OCI-M2 (cell line): ENCODE results near the gene FOXD1.
"Not testable (repeated sequence)": the region's sequence is repeated elsewhere in the genome, so short reads cannot be mapped to it uniquely, and the experiment has no call there.

Experiments
- DNase-seq: peaks from one replicate; lab custom pipeline; 2025; ENCODE audit not compliant: unreplicated experiment; lab: John Stamatoyannopoulos, UW

Gene FOXD1

GRCh38 chr5:73448463-73449136, at the start of gene FOXD1:
Gene FOXD1, minus strand, starts transcription at chr5:73448777. Its CDS starts 415 bp downstream, at chr5:73448362.
- DNase-seq: no peak

- DNase-seq: no peak
Observed at GRCh38 chr5:73497497-73498056, 49.0 kb upstream of the FOXD1 start.

GRCh38 chr5:73496984-73497457, 48.4 kb upstream of the FOXD1 start:
- DNase-seq: peak; percentile 25

- no peak for DNase-seq
Observed at GRCh38 chr5:73495772-73496335, 47.3 kb upstream of the FOXD1 start.

- DNase-seq: no peak
Observed at GRCh38 chr5:73494721-73495120, 46.1 kb upstream of the FOXD1 start.

- no peak for DNase-seq
Observed at GRCh38 chr5:73493421-73493820, 44.8 kb upstream of the FOXD1 start.

- DNase-seq: no peak
Observed at GRCh38 chr5:73491155-73491554, 42.6 kb upstream of the FOXD1 start.

GRCh38 chr5:73490088-73490487, 41.5 kb upstream of the FOXD1 start:
- no peak for DNase-seq

- DNase-seq: no peak
Observed at GRCh38 chr5:73488806-73489205, 40.2 kb upstream of the FOXD1 start.

GRCh38 chr5:73487815-73488214, 39.2 kb upstream of the FOXD1 start:
- DNase-seq: no peak

GRCh38 chr5:73487257-73487656, 38.7 kb upstream of the FOXD1 start:
- not testable (repeated sequence) for DNase-seq

- DNase-seq: no peak
Observed at GRCh38 chr5:73486119-73486899, 37.7 kb upstream of the FOXD1 start.

GRCh38 chr5:73485715-73486114, 37.1 kb upstream of the FOXD1 start:
- no peak for DNase-seq

GRCh38 chr5:73484511-73484910, 35.9 kb upstream of the FOXD1 start:
- DNase-seq: no peak

- DNase-seq: no peak
Observed at GRCh38 chr5:73483676-73484075, 35.1 kb upstream of the FOXD1 start.

- DNase-seq: no peak
Observed at GRCh38 chr5:73482383-73483136, 34.0 kb upstream of the FOXD1 start.

- DNase-seq: no peak
Observed at GRCh38 chr5:73480500-73480899, 31.9 kb upstream of the FOXD1 start.

GRCh38 chr5:73472116-73472515, 23.5 kb upstream of the FOXD1 start:
- DNase-seq: no peak

GRCh38 chr5:73471654-73472053, 23.1 kb upstream of the FOXD1 start:
- DNase-seq: no peak

- no peak for DNase-seq
Observed at GRCh38 chr5:73469878-73470277, 21.3 kb upstream of the FOXD1 start.

- not testable (repeated sequence) for DNase-seq
Observed at GRCh38 chr5:73468638-73469037, 20.1 kb upstream of the FOXD1 start.
